ENCODE results near the gene NLRP5.

The NLRP5 gene

GRCh38 chr19:55962186-55962585 lies 24.4 kb upstream of the NLRP5 start:
- no peak overlapping the region for H3K27ac ChIP-seq (replicated peaks)
- no peak overlapping the region for H3K4me3 ChIP-seq (replicated peaks; ENCODE audit: insufficient read depth, low read length)
- DNase-seq (ENCODE audit: low read depth in 1 of 2, low spot score in 1 of 2): no peak
- no peak for TF ChIP-seq GABPA (IDR thresholded peaks at IDR 0.05; ENCODE audit: low read depth)
- no peak for TF ChIP-seq REST (IDR thresholded peaks at IDR 0.05; ENCODE audit: insufficient replicate concordance, low read depth)
- no peak for TF ChIP-seq POLR2AphosphoS5 (IDR thresholded peaks at IDR 0.05; ENCODE audit: low read depth)
- TF ChIP-seq SPI1 (IDR thresholded peaks at IDR 0.05; ENCODE audit: borderline replicate concordance, low read depth): no peak
- TF ChIP-seq CTCF (IDR thresholded peaks at IDR 0.05; ENCODE audit: insufficient read depth, low read length): no peak
- no peaks in the 10 kb centered on the region for H3K27me3 ChIP-seq (ENCODE audit: insufficient read depth, poor library complexity, severe bottlenecking)

- no peak overlapping the region for H3K4me3 ChIP-seq (replicated peaks; ENCODE audit: insufficient read depth, low read length)
- no peaks in the 10 kb centered on the region for H3K27me3 ChIP-seq (ENCODE audit: insufficient read depth, poor library complexity, severe bottlenecking)
- no peak for DNase-seq (ENCODE audit: low read depth in 1 of 2, low spot score in 1 of 2)
- H3K27ac ChIP-seq (replicated peaks): no peak overlapping the region
- TF ChIP-seq POLR2AphosphoS5 (IDR thresholded peaks at IDR 0.05; ENCODE audit: low read depth) (no peak), SPI1 (IDR thresholded peaks at IDR 0.05; ENCODE audit: borderline replicate concordance, low read depth) (no peak), REST (IDR thresholded peaks at IDR 0.05; ENCODE audit: insufficient replicate concordance, low read depth) (no peak), GABPA (IDR thresholded peaks at IDR 0.05; ENCODE audit: low read depth) (no peak), CTCF (IDR thresholded peaks at IDR 0.05; ENCODE audit: insufficient read depth, low read length) (no peak)
Measured at GRCh38 chr19:55973982-55974381, 12.6 kb upstream of the NLRP5 start.

- no peak for TF ChIP-seq POLR2AphosphoS5 (IDR thresholded peaks at IDR 0.05; ENCODE audit: low read depth)
- TF ChIP-seq CTCF (IDR thresholded peaks at IDR 0.05; ENCODE audit: insufficient read depth, low read length): no peak
- TF ChIP-seq REST (IDR thresholded peaks at IDR 0.05; ENCODE audit: insufficient replicate concordance, low read depth): no peak
- no peak for TF ChIP-seq GABPA (IDR thresholded peaks at IDR 0.05; ENCODE audit: low read depth)
- TF ChIP-seq SPI1 (IDR thresholded peaks at IDR 0.05; ENCODE audit: borderline replicate concordance, low read depth): no peak
- Histone ChIP-seq H3K27ac (replicated peaks) (no peak overlapping the region), H3K27me3 (ENCODE audit: insufficient read depth, poor library complexity, severe bottlenecking) (no peaks in the 10 kb centered on the region), H3K4me3 (replicated peaks; ENCODE audit: insufficient read depth, low read length) (no peak overlapping the region)
- no peak for DNase-seq (ENCODE audit: low read depth in 1 of 2, low spot score in 1 of 2)
Measured at GRCh38 chr19:55980415-55980814, 6.2 kb upstream of the NLRP5 start.
